OCI-LY7 (cell line): Measurements from ENCODE around the gene NOXRED1.

Experiments used
- EZH2phosphoT487 ChIP-seq: fragments of 200-600 bp; sonication (generic); IDR thresholded peaks from 2 replicates; pipeline ENCODE4 v1.6.1; 2018; ENCODE audit warnings: low read depth, borderline replicate concordance, mild to moderate bottlenecking, mixed run types, antibody characterized with exemption, low read length, moderate library complexity, mixed read lengths
- TF ChIP-seq, protein P1 (sequence below): fragments of 200-600 bp; sonication (generic); conservative IDR thresholded peaks from 2 replicates; pipeline ENCODE4 v1.5.1; 2014; ENCODE audit warnings: mild to moderate bottlenecking, antibody characterized with exemption, low read length, moderate library complexity, mixed read lengths

DNA sequence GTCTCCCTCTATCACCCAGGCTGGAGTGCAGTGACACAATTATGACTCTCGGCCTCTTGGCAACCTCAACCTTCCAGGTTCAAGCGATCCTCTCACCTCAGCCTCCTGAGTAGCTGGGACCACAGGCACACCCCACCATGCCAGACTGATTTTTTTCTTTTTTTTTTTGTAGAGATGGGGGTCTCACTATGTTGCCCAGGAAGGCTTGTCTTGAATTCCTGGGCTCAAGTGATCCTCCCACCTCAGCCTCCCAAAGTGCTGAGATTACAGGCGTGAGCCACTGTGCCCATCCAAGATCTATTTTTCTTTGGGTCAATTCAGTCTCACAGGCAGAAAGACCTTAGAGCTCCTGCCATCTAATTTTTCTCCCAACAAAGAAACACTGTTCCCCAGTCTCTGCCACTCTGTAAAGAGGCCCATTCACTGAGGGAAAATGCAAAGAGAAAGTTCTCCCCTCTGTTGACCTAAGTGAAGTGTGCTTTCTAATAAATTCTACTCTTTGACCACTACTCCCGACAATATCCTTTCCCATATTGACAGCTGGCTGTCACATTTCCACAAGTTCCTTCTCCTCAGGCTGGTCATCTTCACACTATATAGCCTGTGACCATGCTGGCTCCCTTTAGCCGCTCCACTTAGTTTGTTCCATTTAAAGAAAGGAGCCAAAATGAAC, 69.7 kb downstream of the NOXRED1 start:
- TF ChIP-seq, protein P1, sequence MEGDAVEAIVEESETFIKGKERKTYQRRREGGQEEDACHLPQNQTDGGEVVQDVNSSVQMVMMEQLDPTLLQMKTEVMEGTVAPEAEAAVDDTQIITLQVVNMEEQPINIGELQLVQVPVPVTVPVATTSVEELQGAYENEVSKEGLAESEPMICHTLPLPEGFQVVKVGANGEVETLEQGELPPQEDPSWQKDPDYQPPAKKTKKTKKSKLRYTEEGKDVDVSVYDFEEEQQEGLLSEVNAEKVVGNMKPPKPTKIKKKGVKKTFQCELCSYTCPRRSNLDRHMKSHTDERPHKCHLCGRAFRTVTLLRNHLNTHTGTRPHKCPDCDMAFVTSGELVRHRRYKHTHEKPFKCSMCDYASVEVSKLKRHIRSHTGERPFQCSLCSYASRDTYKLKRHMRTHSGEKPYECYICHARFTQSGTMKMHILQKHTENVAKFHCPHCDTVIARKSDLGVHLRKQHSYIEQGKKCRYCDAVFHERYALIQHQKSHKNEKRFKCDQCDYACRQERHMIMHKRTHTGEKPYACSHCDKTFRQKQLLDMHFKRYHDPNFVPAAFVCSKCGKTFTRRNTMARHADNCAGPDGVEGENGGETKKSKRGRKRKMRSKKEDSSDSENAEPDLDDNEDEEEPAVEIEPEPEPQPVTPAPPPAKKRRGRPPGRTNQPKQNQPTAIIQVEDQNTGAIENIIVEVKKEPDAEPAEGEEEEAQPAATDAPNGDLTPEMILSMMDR = no peak
- no peak for TF ChIP-seq EZH2phosphoT487
